GM19025 (cell line): ENCODE results near the gene AP1M2.
A peak's percentile ranks its signal among the peaks of the same experiment; 100 is the strongest.

Experiments used
- ATAC-seq: cut with Tn5 transposase; IDR thresholded peaks from one replicate; pipeline ENCODE4 v1.9.1; 2021; ENCODE audit warnings: mild to moderate bottlenecking, low read depth, moderate library complexity; ENCODE audit not compliant: unreplicated experiment

The AP1M2 gene

DNA sequence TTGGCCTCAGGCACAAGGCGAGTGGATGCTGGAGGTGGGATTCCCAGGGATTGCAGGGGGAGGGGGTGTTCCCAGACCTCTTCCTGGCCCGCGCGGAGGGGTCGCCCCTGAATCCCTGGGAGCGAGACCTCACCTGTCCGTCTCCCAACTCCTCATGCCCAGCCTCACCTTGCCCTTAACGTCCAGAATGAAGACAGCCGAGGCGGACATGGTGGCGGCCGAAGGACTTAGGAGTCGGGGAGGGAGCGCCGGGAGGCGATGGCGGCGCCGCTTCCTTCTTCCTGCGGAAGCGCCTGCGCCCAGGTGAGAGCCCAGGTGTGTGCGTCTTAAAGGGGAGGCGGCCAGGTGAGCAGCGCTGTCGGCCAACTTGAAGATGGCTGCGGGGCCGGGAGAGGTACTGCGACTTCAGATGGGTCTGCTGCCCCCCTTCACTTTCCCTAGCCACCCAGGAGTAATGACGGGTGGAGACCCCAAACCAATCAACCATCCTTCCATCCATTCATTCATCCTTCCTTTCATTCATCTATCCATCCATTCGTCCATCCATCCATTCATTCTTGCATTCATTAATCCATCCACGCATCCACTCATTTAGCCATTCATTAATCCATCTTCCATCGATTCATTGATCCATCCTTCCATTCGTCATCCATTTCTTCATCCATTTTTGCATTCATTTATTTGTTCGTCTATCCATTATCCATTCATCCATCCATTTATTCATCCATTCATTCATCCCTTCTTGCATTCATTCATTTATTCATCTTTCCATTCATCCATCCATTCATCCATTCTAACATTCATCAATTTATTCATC lies at the start of gene AP1M2:
AP1M2 (minus strand) TSS at position 291 of the 817 bp plus-strand sequence; CDS start at position 210, 81 bp downstream.
- ATAC-seq: no peak

DNA sequence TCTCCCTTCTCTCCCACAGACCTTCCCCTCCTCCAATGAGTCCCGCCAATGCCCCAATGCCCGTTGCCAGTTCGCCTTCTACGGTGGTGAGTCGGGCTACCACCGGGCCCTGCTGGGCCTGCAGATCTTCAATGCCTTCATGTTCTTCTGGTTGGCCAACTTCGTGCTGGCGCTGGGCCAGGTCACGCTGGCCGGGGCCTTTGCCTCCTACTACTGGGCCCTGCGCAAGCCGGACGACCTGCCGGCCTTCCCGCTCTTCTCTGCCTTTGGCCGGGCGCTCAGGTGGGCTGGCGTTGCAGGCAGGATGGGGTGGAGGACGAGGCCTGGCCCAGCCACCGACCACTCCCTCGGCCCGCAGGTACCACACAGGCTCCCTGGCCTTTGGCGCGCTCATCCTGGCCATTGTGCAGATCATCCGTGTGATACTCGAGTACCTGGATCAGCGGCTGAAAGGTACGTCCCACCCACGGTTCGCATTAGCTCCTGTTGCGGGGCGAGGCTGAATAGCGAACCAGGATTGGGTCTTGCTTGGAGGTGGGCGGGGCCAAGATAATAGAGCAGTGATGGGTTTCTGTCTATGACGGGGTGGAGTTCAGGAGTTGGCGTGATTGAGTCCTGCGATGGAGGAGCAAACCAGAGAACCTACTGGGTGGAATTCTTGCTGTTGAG lies 49.3 kb upstream of the AP1M2 start:
- ATAC-seq: no peak

DNA sequence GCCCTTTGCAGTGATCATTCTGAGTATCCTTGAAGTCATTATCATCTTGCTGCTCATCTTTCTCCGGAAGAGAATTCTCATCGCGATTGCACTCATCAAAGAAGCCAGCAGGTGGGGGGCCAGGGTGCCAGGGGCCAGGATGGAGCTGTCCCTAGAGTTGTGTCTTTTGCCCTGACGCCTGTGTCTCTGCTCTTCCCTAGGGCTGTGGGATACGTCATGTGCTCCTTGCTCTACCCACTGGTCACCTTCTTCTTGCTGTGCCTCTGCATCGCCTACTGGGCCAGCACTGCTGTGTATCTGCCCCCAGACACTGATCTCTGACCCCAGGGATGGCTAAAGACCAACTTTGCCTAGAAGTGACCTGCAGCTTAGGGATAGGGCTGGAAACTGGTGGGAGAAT lies 47.9 kb upstream of the AP1M2 start:
- ATAC-seq: no peak

GRCh38 chr19:10634430-10634829 lies 47.3 kb upstream of the AP1M2 start:
- no peak for ATAC-seq

DNA sequence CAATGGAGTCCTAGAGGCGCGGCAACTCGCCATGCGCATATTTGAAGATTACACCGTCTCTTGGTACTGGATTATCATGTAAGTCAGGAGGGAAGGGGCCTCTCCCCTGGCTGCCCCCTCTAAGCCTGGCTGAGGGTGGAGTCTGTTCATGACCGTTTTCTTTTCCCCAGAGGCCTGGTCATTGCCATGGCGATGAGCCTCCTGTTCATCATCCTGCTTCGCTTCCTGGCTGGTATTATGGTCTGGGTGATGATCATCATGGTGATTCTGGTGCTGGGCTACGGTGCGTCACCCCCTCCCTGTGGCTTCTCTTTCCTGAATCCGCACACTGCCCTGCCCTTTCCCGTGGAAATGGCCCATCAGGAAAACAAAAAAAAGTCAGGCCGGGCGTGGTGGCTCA lies 44.8 kb upstream of the AP1M2 start:
- ATAC-seq: no peak

- ATAC-seq: no peak
Measured at GRCh38 chr19:10625762-10626138, 38.6 kb upstream of the AP1M2 start.

DNA sequence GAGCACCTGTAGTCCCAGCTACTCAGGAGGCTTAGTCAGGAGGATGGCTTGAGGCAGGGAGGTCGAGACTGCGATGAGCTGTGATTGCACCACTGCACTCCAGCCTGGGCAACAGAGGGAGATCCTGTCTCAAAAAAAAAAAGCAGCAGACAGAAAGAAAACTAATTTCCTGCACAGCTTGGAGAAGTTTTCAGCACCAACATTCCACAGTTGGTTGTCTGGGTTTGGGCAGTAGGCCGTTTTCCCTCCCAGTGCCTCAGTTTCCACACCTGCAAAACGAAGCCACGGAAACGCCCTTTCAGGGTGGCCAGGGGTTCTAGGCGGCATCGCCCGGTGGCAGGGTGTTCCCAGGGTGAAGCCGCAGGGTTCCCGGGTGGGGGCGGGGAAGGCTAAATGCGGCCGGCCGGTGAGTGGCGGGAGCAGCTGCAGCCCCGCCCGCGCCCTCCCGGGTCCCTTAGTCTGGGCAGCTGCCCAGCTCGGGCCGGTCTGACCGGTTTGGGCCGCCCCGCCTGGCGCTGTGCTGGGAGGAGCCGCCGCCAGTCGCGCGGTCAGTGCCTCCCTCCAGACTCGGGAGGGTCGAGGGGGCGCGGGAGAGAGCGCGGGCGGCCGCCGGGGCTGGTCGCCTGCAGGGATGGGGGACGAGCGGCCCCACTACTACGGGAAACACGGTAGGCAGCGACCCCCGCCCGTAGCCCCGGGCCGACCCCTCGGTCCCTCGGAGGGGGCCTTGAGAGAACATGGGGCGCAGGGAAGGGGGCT lies 38.1 kb upstream of the AP1M2 start, which contains the start of gene SLC44A2:
SLC44A2 (plus strand) TSS at position 551 of the 759 bp plus-strand sequence; CDS start at position 632, 81 bp downstream.
- no peak for ATAC-seq

DNA sequence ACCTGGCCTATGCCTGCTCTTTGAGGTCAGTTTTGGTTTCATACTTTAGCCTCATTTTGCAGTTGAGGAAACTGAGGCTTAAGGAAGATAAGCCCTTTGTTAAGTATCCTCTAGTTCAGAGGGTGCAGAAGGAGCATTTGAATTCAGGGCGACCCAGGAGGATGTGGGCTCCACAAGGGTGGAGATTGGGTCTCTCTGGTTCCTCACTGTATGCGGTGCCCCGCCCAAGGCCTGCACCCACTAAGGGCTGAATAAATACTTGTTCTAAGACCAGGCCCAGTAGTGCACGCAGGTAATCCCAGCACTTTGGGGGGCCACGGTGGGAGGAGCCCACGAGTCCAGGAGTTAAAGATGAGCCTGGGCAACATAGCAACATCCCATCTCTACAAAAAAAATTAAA lies 37.5 kb upstream of the AP1M2 start:
- no peak for ATAC-seq

- no peak for ATAC-seq
Measured at GRCh38 chr19:10621966-10622365, 34.9 kb upstream of the AP1M2 start.

DNA sequence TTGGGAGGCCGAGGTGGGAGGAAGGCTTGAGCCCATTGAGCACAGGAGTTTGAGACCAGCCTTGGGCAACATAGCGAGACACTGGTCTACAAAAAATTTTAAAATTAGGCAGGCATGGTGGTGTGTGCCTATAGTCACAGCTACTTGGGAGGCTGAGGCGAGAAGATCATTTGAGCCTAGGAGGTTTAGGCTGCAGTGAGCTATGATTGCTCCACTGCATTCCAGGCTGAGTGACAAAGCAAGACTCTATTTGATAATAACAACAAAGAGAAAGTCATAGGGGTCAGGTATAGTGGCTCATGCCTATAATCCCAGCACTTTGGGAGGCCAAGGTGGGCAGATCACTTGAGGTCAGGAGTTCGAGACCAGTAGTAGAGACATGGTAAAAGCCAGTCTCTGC lies 33.7 kb upstream of the AP1M2 start:
- ATAC-seq: no peak

DNA sequence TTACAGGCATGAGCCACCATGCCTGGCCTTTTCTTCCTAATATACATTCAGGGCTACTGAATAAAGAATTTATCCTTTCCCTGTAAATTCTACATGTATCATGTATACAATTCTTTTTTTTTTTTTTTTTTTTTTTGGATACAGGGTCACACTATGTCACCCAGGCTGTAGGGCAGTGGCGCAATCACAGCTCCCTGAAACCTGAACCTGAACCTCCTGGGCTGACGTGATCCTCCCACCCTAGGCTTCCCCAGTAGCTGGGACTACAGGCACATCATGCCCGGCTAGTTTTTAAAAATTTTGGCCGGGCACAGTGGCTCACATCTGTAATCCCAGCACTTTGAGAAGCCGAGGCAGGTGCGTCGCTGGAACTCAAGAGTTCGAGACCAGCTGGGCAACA lies 31.7 kb upstream of the AP1M2 start:
- ATAC-seq: no peak

DNA sequence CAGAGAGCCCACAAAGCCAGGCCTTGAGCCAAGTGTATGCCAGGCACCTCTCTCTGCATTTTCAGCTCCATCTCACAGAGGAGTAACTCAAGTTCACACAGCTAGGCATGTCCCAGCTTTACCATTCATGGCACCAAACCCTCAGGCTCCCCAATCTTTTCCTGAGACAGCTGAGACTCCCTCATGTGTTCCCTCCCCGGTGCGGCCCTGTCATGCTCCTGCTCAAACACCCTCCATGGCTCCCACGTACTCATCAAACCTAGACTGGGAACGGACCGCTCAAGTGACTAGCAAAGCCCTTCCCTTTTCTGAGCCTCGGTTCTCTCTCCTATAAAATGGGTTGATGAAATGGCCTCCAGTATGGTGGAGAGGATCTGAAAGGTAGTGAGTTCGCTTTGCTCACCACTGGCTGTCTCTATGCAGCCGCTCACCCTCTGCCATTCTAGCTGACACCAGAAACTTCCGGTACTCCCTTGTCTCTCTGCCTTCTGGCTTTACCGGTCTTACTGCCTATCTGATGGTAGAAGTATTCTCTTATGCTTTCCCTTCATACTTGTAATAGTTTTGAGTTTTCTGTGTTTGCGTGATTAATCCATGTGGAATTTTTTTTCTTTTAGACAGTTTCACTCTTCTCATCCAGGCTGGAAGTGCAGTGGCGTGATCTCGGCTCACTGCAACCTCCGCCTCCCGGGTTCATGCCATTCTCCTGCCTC lies 30.5 kb upstream of the AP1M2 start:
- ATAC-seq: no peak

GRCh38 chr19:10615429-10616023 lies 28.4 kb upstream of the AP1M2 start:
- ATAC-seq: no peak

DNA sequence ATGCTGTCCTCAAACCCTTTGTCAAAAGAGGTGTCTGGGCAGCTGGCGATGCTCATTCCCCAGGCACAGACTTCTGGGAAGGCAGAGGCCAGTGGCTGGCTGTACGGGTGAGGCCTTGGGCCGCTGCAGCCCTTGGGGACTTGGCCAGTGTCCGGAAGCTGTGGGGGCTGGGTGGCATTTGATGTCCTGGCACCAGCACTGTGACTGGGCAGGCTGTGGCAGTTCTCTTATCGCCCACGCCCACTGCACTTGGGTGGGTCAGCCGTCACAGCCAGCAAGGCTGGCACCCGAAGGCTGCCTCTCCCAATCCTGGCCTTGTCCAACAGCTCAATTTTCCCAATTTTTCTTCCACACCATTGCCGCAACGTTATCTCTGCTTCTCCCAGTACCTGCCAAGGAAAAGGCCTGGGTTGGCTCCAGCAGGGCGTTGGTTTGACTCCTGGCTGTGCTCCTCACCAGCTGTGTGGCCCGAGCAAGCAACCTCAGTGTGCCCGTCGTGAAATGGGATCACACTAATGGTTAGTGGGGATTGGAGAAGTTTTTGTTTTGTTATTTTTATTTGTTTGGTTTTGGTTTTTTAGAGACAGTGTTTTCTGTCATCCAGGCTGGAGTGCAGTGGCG lies 25.5 kb upstream of the AP1M2 start:
- no peak for ATAC-seq

DNA sequence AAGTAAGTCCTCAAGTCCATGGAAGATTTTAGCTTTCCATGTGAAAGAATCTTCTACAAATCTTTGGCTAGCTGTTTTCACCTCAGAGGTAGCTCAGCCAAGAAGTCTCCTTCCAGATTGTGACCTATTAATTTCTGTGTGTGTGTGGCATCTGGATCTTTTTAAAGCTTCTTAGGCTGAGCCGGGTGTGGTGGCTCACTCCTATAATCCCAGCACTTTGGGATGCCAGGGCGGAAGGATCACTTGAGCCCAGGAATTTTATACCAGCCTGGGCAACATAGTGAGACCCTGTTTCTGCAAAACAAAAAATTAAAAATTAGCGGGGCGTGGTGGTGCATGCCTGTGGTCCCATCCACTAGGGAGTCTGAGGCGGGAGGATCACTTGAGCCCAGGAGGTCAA lies 24.8 kb upstream of the AP1M2 start:
- no peak for ATAC-seq

- no peak for ATAC-seq
Measured at GRCh38 chr19:10604460-10604980, 17.4 kb upstream of the AP1M2 start.

DNA sequence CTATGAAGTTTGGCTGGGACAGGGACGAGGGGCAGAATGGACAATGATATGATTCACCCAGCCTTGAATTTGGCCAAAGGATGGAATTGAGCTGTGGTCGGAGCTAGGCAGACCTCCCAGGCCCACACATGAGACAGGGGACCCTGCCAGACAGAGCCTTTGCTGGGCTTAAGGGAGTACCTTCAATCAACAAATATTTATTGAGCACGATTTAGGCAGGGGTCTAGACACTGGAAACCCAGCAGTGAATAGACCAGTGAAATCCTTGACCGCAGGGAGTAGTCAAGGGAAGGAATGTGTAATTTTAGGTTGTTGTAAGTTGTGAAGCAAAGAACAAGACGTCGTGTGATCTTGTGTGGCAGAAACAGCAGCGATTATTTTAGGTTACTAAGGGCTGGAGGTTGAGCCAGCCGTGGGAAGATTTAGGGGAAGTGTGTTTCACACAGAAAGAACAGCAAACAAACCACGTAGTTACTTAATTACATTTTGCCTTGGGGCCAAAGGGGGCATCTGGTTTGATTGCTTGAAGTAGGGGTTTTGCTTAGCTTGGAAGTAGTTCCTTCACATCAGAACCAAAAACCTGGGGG lies 16.9 kb upstream of the AP1M2 start:
- ATAC-seq: no peak

DNA sequence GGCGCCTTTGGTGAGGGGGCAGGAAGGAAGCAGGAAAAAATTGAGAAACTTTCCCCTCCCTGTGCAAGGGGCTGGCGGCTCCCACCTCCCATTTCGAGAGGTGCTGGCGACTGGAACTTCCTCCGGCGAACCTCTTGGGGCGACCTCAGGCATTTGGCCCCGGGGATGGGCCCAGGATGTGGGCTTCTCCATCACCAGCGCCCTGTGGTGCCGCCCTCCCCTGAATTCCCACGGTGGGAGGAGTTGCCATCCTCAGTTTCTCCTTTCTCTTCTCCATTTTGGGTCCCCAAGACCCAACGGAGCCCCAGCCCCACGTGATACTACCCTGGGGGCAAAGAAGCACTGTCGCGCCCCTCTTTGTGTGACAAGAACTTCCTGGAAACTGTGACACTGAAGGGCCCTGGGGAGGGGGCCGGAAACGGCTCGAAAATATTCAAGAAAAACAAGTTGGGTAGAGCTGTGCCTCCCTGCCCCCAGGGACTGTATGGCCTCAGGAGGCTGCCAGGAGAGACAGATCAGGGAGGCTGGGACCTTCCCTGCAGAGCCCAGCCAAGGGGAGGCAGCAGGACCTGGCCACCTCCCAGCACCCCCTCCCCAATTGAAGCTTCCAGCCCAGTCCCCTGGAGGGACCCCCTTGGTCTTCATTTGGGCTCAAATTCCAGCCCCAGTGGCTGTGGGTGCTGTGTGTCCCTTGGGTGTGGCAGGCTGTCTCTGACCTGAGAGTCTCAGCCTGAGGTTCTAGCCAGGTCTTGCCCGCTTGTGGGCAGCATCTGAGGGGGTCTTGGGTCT lies 16.2 kb upstream of the AP1M2 start:
- peak; percentile 43 for ATAC-seq
